GM21515 (cell line): ENCODE measurements around the gene POC1A.

Source experiments
- ATAC-seq: cut with Tn5 transposase; IDR thresholded peaks from one replicate; pipeline ENCODE4 v1.9.1; 2021; ENCODE audit not compliant: unreplicated experiment

POC1A gene

DNA sequence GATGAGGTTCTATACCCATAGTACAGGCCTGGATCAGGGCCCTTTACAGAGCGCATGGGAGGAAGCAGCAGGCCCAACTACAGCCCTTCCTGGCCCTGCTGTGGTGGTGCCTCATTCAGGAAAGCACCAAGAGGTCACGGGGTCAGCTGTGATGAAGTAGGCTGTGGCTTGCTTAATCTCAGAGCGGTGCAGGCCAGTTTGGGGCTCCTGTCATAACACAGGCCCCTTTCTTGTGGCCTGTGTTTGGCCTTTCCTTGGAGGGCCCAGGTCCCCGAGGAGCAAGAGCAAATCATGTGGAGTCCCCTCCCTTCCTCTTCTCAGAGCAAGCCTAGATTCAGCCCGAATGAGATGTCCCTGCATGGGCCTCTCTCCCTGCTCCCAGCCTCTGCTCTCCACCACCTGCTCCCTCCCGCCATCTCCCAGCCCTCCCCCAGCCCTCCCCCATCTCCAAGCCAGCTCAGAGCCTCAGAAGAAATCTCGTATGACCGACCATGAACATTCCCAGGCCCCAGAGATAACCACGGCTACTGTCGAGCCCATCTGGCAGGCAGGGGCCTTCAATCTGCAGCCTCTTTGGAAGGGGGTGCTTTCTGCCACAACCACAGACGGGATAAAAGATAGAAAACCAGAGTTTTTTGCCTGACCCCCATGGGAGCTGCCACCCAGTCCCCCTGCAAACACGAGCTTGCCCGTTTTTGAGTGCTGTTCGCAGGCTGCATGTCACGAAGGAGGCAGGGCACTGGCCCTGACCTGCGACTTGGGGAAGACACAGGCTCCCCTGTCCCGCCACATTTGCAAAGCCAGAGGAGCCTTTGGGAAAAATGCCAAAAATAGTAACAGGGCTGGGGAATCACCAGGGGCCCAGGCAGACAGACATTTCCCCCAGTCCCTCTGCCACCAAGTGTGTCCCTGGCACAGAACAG is 65.5 kb downstream of the POC1A start:
- ATAC-seq, result no peak

DNA sequence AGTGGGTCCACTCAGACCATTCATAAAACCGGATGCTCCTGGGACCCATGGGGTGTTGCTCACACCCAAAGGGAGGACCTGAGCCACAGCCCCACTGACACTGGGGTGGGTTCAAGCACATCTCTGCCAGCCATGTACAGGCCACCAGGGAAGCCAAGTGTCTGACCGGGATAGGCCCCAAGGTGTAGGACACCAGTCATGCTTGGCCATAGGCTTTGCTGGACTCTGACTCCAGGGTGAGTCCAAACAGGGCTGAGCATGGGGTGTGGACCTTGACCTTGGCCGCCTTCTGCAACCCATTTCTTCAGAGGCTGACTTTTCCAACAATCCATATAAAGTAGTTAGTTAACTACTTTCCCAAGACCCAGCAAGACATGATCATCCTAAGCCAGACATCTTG is 66.5 kb downstream of the POC1A start:
- no peak for ATAC-seq

DNA sequence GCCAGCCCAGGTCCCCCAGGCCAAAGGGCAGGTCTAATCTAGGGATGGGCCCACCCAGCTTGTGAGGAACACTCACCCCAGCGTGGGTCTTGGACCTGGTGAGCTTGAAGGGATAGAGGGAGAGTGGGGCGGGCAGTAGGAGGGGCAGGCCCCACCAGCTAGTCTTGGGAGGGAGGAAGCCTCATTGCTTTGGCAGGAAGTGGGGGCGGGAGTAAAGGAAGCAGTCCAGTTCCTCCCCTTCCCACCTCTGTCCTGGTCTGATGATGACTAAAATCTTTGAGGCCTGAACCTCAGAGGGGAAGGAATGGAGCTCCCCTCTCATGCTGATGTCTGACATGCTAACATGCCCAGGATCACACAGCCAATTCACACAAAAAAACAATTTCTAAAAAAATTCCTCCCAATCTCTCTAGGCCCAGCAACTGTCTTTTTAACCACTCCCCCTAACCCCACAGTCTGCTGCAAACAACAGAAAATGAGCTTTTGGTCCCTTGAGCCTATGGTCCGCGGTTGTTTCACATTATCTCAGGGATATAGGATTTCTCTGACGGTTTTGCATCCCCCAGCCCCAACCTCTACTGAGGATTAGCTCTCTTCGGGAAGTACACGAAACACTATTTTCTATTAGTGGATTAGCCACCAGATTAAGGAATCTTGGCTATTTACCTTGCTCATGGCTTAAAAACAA is 67.1 kb downstream of the POC1A start:
- ATAC-seq, result no peak

DNA sequence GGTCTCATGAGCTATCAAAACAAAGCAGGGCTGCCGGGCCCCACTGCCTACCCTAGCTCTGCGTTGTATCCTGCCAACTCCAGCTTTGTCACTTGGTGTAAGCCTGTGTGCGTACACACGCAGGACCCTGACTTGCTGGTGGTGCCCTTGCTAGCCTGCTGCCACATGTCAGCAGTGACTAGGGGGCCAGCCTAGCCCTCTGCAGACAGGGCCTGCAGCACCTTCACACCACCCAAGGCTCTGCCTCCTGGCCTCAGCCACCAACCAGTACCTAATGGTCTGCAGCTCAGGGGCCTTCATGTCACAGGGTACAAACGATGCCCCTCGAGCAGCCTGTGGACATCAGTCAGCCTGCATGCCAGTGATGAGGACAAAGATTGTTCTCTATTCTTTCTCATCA is 67.8 kb downstream of the POC1A start:
- no peak for ATAC-seq

DNA sequence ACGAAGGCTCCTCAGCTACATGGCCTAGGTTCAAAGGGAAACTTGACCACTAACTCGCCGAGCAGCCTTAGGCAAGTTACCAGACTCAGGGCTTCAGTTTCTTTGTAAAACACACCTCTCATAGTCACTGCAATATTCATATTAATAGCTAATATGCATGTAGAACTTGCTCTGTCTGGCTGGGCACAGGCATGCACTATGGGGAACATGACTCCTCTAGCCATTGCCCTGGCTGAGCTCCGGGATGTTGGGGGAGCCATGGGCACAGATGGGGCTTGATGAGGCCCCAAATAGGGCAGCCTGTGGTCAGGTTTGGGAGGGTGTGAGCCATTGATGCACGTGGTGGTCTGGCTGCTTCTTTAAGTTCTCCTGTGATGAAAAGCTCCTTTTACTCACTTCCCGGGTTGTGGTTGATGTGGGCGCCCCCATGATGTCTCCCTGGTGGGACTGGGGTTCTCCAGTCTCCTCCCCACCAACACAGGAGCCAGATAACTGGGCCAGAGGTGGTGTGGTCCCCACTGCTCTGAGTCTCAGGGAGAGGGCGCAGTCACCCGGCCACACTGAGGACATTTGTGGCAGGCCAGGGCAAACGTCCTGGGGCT is 68.4 kb downstream of the POC1A start:
- no peak for ATAC-seq

DNA sequence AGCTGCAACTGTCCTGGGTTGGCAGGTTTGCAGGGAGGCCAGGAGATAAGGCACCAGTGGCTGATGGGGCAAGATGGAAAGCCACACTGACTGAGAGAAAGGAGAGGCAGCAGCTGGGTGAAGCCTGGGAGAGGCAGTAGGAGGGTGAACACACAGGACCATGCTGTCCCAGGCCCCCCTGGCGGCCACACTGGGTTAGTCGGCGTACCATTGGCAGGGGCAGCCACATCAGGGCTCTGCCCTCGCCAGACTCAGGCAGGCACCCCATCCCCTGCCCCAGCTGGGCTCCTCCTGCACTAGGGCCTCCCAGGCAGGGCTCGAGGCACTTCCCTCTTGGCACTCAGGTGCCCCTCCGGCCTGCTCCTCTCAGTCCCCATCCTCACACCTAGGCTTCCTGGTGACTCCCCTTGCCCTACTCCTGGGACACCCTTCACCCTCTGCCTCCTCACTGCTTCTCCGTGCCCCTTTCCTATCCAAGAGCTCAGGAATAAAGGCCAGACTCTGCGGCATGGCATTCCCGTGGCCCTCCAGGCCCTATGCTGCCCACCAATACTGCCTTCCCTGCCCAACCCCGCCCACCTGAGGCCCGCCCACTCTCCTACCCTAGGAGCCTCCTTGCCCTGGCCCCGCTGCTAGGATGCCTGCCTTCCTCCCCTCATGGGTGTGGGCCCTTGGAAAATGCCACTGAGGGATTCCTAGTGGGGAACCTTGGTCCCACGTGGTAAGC is 69.1 kb downstream of the POC1A start:
- no peak for ATAC-seq

DNA sequence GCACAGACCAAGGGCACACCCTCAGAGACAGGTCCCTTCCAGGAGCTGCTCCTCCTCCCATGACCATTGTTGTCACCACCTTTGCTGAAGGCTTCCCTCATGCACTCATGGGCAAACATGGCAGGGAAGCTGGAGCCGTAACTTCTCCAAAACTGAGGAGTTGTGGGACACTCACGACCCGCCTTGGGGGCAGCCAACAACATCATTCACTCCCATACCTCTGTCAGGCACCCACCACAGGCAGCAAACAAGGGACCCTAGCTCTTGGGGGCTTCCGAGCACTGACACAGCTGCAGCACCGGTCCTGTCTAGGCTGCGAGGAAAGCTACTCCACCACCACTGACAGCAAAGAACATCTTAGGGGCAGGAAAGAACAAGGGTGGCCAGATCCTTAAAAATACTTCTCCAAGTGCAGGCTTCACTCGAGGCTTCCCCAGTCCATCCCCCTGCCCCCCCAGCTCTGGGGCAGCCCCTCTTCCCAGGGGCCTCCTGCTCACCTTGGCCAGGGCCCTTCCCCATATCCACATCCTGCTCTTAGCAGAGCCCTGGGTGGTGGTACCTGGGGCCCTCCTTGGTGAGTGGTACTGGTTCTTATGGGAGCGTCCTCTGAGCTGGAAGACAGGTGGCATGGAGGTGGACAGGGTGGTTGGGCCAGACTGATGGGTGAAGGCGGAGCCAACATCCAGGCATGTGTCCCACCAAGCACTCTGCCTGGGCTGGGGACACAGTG is 69.8 kb downstream of the POC1A start:
- no peak for ATAC-seq

DNA sequence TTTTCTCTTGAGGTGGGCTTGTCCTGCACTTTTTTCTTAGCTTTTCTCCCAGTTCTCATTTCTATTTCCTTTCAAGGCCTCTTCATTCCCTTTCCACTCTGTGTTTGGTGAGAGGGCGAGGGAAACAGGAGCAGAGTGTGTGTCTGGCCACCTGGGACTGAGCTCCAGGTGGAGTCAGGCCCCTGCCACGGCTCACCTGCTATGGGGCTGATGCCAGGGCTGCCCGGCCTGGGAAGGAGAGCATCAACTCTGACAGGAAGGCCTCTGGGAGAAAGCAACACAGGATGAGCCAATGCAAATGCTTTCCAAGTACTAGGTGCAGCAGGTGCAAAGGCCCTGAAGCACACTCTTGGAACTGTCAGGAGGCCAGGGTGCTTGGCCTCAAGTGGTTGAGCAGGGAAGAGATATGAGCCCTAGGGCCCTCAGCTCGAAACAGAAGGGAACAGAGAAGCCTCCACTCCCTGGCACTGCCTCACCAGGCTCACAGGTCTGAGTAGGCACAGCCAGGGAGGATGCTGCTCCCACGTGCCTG is 70.6 kb downstream of the POC1A start:
- no peak for ATAC-seq

DNA sequence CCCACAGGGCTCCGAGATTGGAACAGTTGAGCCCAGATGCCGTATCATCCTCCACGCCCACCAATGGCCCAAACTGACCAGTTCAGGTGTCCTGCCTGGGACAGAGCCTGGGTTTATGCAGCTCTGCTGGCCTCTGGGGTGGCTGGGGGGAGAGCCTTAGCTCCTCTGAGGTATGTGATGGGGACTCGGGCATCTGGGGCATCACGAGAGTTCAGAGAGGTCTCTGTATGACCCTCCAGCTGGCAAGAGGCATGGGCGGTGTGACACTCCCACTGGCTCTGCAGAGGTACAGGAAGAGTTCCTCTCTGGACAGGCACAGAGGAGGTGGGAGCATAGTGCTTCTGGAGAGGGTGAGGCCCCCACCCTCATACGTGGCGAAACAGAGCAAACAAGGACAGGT is 71.3 kb downstream of the POC1A start:
- ATAC-seq, result no peak

DNA sequence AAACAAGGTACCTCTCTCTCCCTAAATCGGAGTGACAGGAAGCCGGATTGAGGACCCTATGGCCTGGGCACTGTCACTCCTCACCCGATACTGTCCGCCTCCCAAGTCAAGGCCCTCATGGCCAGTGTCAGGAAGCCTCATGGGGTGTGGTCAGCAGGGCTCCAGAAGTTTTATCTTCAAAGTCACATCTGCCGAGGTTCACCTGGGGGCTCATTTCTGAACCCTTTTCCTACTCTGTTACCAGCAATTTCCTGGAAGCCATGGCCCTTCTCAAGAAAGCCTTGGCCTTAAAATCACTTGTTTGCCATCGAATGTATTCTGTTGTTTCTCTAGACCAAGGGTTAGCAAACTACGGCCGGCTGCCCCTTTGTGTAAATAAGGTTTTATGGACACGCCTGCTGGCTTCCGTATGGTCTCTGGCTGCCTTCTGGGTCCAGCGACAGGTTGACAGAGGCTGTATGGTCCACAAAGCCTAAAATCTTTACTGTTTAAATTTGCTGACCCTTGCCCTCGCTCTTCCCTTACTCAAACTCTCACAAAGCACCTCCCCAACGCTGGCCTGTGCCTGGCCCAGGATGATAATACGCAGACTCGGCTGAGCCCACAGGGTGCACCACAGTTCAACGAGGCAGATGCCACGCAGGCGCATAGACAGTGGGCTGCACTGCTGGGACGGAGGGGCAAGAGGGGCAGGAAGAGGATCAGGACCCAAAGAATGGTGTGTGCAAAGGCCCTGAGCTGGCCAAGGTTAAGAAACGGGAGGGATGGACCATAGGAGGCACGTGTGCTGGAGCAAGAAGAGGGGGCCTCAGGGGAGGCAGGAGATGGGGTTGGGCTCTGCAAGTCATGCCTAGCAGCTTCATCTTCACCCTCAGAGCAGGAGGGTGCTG is 73.1 kb downstream of the POC1A start:
- ATAC-seq, result no peak

DNA sequence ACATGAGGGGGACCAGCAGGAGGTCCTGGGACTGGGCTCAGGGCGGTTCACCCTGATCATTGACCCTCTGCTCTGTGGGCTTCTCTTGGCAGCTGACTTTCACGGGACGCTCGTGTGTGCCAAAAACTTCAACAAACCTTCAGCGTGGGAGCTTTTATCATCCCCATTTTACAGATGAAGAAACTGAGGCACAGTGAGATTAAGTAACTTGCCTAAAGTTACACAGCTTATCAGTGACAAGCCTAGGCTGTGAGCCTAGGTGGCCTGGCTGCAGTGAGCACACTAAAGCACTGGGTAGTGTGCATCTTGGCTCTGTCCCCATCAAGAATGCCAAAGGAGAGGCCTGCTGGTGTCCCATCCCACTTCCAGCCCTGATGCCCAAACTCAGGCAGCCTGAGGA is 74.3 kb downstream of the POC1A start:
- no peak for ATAC-seq

DNA sequence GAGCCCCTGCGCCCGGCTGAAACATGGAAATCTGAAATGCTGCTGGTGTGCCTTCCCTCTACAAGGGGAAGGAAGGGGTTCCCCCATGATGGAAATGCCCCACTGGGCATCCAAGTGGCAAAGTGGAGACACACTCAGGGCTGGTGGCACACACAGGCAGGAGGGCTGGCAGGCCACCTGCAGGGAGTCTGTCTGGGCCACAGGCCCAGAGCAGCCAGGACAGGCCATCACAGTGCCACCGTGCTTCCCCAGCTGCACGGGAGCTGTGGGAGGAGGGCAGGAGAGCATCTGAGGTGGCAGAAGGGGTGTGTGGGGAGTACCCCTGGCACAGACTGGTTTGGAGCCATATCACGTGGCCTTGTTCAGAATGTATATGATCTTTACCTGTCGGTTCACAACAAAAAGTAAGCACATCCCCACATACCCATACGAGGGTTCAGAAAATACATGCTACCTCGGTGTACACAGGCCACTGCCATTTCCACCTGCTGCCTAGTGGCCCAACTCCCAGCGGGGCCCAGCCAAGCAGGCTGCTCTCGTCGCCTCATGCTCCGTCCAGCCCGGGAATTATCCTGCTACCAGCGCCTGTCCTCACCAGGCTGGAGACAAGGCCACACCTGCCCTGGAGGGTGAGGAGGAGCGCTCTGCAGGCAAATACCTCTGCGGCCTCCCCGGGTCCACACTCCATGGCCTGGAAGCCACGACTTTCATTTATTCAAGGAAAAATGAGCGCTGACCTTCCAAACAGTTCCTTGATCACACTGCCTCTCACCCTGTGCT is 75.3 kb downstream of the POC1A start:
- no peak for ATAC-seq

DNA sequence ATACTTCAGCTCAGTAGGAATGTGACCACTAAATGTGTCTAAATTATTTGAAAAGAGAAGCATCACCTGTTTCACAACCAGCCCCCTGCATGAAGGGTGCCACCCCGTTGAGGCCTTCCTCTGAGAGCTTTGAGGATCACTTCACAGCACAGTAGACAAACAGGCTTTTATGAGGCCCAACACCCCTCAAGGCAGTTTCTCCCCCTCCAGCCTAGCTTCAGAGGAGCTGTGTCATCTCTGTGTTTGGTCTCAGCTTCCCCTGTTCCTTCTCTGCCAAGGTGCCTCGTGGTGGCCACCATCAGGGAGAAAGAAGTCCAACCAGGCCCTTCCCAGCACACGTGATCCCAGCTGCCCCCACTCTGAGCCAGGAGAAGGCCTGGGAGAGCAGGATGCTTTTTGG is 76.3 kb downstream of the POC1A start:
- ATAC-seq, result no peak

DNA sequence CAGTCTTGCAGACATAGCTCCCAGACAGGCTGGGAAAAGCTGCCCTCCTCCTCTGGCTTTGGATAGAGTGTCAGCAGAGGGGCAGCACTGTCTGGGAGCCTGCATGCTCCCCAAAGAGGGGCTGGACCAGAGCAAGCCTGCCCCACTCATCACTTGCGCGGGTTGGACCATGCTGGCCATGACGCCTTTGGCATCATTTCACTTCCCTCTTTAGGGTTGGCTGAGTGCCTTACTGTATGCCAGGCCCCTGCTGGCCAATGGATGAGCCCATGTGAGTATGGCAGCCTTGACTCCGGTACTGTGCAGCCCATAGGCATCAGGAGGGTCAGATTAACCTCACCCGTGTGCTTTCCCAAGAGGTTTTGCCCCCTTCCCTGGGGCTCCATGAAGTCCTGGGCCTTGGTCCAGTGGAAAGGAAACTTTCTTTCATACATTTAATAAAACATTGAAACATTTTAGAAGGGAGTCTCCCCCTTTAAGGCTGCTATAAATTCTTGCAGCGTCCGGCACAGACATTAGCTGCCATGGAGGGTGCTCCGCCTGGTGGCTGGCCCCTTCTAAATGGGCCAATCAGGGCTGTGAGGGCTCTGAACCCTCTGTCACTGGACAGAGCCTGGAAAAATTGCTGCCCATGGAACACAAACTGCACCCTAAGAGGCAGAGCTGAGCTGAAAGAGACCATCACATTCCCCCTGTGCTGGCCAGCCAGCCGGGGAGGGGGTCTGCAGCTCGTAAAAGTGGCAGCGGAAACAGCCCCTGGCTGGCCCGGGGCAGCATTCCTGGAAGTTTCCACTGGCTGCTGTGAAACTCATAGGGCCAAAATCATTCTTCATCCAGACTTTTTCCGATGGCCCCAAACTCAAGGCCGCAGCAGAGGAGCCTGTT is 77.1 kb downstream of the POC1A start:
- no peak for ATAC-seq

DNA sequence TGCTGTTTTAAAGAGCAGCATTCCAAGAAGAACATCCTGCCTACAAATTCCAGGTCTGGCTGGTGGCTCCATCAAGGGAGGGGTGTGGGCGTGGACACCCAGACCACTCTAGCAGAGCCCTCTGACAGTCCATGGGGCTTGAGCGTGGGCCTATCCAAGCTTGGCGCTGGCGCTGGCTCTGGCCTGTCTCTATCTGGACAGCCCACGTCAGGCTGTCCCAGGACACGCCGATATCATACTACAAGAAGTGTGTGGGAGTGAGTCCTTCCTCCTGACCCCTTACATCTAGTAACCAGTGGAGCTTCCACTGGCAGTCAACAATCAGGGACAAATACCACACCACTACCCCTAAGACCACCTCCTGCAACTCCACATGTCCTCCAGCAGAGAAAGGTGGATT is 80.7 kb downstream of the POC1A start:
- no peak for ATAC-seq

DNA sequence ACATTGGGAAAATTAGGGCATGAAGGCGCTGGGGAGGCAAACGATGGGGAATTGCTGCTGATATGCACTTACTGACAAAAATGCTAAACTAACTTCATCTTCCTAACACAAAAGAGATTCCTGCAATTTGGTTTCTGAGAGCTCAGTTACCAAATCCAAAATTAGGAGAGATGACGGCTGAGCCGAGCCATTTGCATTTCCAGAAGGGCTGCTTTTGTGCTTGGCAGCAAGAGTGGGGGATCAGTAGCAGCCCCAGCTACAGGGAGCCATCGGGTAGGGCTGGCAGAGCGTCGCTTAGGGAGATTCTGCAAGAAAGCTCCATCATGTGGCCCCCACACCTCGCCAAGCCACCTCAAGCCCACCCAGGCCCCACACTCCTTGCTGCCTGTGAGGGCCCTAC is 81.8 kb downstream of the POC1A start:
- no peak for ATAC-seq

DNA sequence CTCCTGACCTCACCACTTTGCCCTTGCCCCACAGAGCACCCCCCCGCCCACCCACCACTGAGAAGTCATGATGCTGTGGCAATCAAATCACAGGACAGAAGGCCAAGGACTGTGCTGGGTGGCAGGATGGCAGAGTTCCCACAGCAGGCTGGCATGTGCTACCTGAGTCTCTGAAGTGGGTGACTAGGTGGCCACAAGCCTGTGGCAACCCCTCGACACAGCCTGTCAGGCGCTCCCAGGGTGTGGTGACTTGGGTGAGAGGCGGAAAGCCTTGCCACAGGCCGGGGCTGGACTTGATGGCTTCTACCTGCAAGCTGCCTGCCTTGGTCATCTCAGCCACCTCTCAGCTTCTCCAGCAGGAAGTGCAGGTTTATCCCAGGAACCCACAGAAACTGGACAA is 82.2 kb downstream of the POC1A start:
- no peak for ATAC-seq
